GM19467 (cell line): ENCODE data around the gene EFNA5.
"Not testable (repeated sequence)": the region's sequence is repeated elsewhere in the genome, so short reads cannot be mapped to it uniquely, and the experiment has no call there.

ENCODE experiments used
- ATAC-seq: cut with Tn5 transposase; IDR thresholded peaks from one replicate; pipeline ENCODE4 v1.9.1; 2021; ENCODE audit warnings: mild to moderate bottlenecking, moderate library complexity; ENCODE audit not compliant: unreplicated experiment

The EFNA5 gene

GRCh38 chr5:107466233-107466769, 204.4 kb downstream of the EFNA5 start:
- ATAC-seq: no peak

- ATAC-seq: no peak
Observed at GRCh38 chr5:107464876-107465275, 205.9 kb downstream of the EFNA5 start.

- no peak for ATAC-seq
Observed at GRCh38 chr5:107464416-107464815, 206.3 kb downstream of the EFNA5 start.

- ATAC-seq: no peak
Observed at GRCh38 chr5:107463731-107464130, 207.0 kb downstream of the EFNA5 start.

GRCh38 chr5:107461770-107462169, 209.0 kb downstream of the EFNA5 start:
- ATAC-seq: no peak

- no peak for ATAC-seq
Observed at GRCh38 chr5:107460789-107461188, 209.9 kb downstream of the EFNA5 start.

- ATAC-seq: no peak
Observed at GRCh38 chr5:107459605-107460004, 211.1 kb downstream of the EFNA5 start.

- ATAC-seq: no peak
Observed at GRCh38 chr5:107458322-107458721, 212.4 kb downstream of the EFNA5 start.

- ATAC-seq: no peak
Observed at GRCh38 chr5:107457881-107458280, 212.9 kb downstream of the EFNA5 start.

GRCh38 chr5:107457138-107457537, 213.6 kb downstream of the EFNA5 start:
- no peak for ATAC-seq

- peak; percentile 60 for ATAC-seq
Observed at GRCh38 chr5:107456281-107456715, 214.4 kb downstream of the EFNA5 start.

- no peak for ATAC-seq
Observed at GRCh38 chr5:107455111-107455544, 215.6 kb downstream of the EFNA5 start.

GRCh38 chr5:107451827-107452226, 218.9 kb downstream of the EFNA5 start:
- ATAC-seq: not testable (repeated sequence)

- no peak for ATAC-seq
Observed at GRCh38 chr5:107451028-107451427, 219.7 kb downstream of the EFNA5 start.

- ATAC-seq: no peak
Observed at GRCh38 chr5:107450531-107450930, 220.2 kb downstream of the EFNA5 start.

- no peak for ATAC-seq
Observed at GRCh38 chr5:107449369-107449768, 221.4 kb downstream of the EFNA5 start.

- no peak for ATAC-seq
Observed at GRCh38 chr5:107447587-107447986, 223.2 kb downstream of the EFNA5 start.

- no peak for ATAC-seq
Observed at GRCh38 chr5:107446972-107447371, 223.8 kb downstream of the EFNA5 start.

GRCh38 chr5:107444300-107444699, 226.4 kb downstream of the EFNA5 start:
- no peak for ATAC-seq

- no peak for ATAC-seq
Observed at GRCh38 chr5:107443897-107444296, 226.8 kb downstream of the EFNA5 start.

- ATAC-seq: no peak
Observed at GRCh38 chr5:107442452-107442851, 228.3 kb downstream of the EFNA5 start.

GRCh38 chr5:107439832-107440231, 230.9 kb downstream of the EFNA5 start:
- no peak for ATAC-seq

- ATAC-seq: no peak
Observed at GRCh38 chr5:107437986-107438510, 232.7 kb downstream of the EFNA5 start.
